Measurements from ENCODE around the gene RARA. TPM values are rescaled to one million over a fixed set of nuclear protein-coding genes. Genes with fewer than 3 reads are reported as not detected.
A peak's percentile ranks its signal among the peaks of the same experiment; 100 is the strongest.

RARA gene
- total and polyA plus RNA-seq, 7 experiments from 2014 or later, result 6.7 to 115 (median 42.9) TPM

- Histone ChIP-seq H3K9me3 (ENCODE audit: control insufficient read depth in 2 of 3, low read length in 3 of 3) (no peaks in the 10 kb centered on the region), H3K4me1 (ENCODE audit: control insufficient read depth in 2 of 2, insufficient read depth in 2 of 2, low read length in 2 of 2) (peaks cover 42 to 52% of the 10 kb centered on the region in 2 donors), H3K27me3 (ENCODE audit: control insufficient read depth in 2 of 2, insufficient read depth in 2 of 2, low read length in 2 of 2) (no peaks in the 10 kb centered on the region), H3K27ac (ENCODE audit: low read depth, low read length) (no peak overlapping the region), H3K36me3 (ENCODE audit: control insufficient read depth in 2 of 3, insufficient read depth in 3 of 3, low read length in 3 of 3) (no peaks in the 10 kb centered on the region), H3K4me3 (ENCODE audit: low read length) (no peak overlapping the region)
- ATAC-seq (no peak), DNase-seq (no peak)
- intact Hi-C loops (cut with micrococcal nuclease), result no loop called here
- CTCF ChIA-PET, result interaction anchor here (0.7 to 7.3 kb wide), 13 partner anchors 8 to 308 kb away, joined by 3 to 233 read pairs (median 6); no protein-coding TSS in a partner anchor
- POLR2A ChIA-PET, result interaction anchor here (0.6 to 28.4 kb wide), 9 partner anchors 16 to 283 kb away, joined by 3 to 742 read pairs (median 4); no protein-coding TSS in a partner anchor
- Mint-ChIP-seq H3K9me3 (peaks cover 0 to 2% (median 0%) of the 10 kb centered on the region in 11 donors), H3K27me3 (no peaks in the 10 kb centered on the region), H3K4me3 (no peak overlapping the region), H3K27ac (no peak overlapping the region), H3K36me3 (peaks cover 0 to 5% (median 0%) of the 10 kb centered on the region in 5 donors), H3K4me1 (peaks cover 13 to 39% (median 28%) of the 10 kb centered on the region in 7 donors)
Observed at GRCh38 chr17:40307001-40307730, 1.8 kb upstream of the RARA start.

GRCh38 chr17:40307740-40308239 lies 1.2 kb upstream of the RARA start:
- DNase-seq (no peak), ATAC-seq (peak; percentile 40)
- peaks cover 0 to 4% (median 0%) of the 10 kb centered on the region in 5 donors for H3K36me3 Mint-ChIP-seq
- H3K27ac Mint-ChIP-seq, result no peak overlapping the region
- ChIA-PET POLR2A (interaction anchor here (0.8 to 28.4 kb wide), 6 partner anchors 24 to 282 kb away, joined by 3 to 742 read pairs (median 6); no protein-coding TSS in a partner anchor), CTCF (interaction anchor here (0.7 to 7.3 kb wide), 12 partner anchors 7 to 308 kb away, joined by 3 to 233 read pairs (median 5); no protein-coding TSS in a partner anchor)
- H3K4me1 Mint-ChIP-seq, result peaks cover 13 to 42% (median 30%) of the 10 kb centered on the region in 7 donors
- intact Hi-C loops (cut with micrococcal nuclease), result loop anchor here in 1 of 2 donors (1.0 kb wide), 1 partner anchor 10 kb away; no protein-coding TSS in a partner anchor
- H3K9me3 ChIP-seq (ENCODE audit: control insufficient read depth in 2 of 3, low read length in 3 of 3), result no peaks in the 10 kb centered on the region
- no peaks in the 10 kb centered on the region for H3K36me3 ChIP-seq (ENCODE audit: control insufficient read depth in 2 of 3, insufficient read depth in 3 of 3, low read length in 3 of 3)
- H3K27me3 Mint-ChIP-seq, result no peaks in the 10 kb centered on the region
- H3K27ac ChIP-seq (ENCODE audit: low read depth, low read length), result no peak overlapping the region
- peaks cover 42 to 55% of the 10 kb centered on the region in 2 donors for H3K4me1 ChIP-seq (ENCODE audit: control insufficient read depth in 2 of 2, insufficient read depth in 2 of 2, low read length in 2 of 2)
- H3K27me3 ChIP-seq (ENCODE audit: control insufficient read depth in 2 of 2, insufficient read depth in 2 of 2, low read length in 2 of 2), result no peaks in the 10 kb centered on the region
- no peak overlapping the region for H3K4me3 ChIP-seq (ENCODE audit: low read length)
- H3K9me3 Mint-ChIP-seq, result peaks cover 0 to 2% (median 0%) of the 10 kb centered on the region in 11 donors
- no peak overlapping the region for H3K4me3 Mint-ChIP-seq

- no peak overlapping the region for H3K27ac ChIP-seq (ENCODE audit: low read depth, low read length)
- no peaks in the 10 kb centered on the region for H3K27me3 ChIP-seq (ENCODE audit: control insufficient read depth in 2 of 2, insufficient read depth in 2 of 2, low read length in 2 of 2)
- H3K4me3 Mint-ChIP-seq, result peak overlapping the region in 2 of 10 donors; percentile 4
- peaks cover 36 to 65% of the 10 kb centered on the region in 2 donors for H3K4me1 ChIP-seq (ENCODE audit: control insufficient read depth in 2 of 2, insufficient read depth in 2 of 2, low read length in 2 of 2)
- H3K9me3 ChIP-seq (ENCODE audit: control insufficient read depth in 2 of 3, low read length in 3 of 3), result no peaks in the 10 kb centered on the region
- H3K27me3 Mint-ChIP-seq, result no peaks in the 10 kb centered on the region
- intact Hi-C loops (cut with micrococcal nuclease), result loop anchor here in 1 of 2 donors (1.0 kb wide), 1 partner anchor 8 kb away; no protein-coding TSS in a partner anchor
- DNase-seq, result no peak
- no peaks in the 10 kb centered on the region for H3K36me3 ChIP-seq (ENCODE audit: control insufficient read depth in 2 of 3, insufficient read depth in 3 of 3, low read length in 3 of 3)
- no peak overlapping the region for H3K27ac Mint-ChIP-seq
- H3K36me3 Mint-ChIP-seq, result no peaks in the 10 kb centered on the region
- ATAC-seq, result no peak
- ChIA-PET CTCF (interaction anchor here (0.9 to 4.2 kb wide), 5 partner anchors 11 to 45 kb away, joined by 3 to 26 read pairs (median 9); no protein-coding TSS in a partner anchor), POLR2A (interaction anchor here (28.4 kb wide), 1 partner anchor 22 kb away, joined by 742 read pairs; no protein-coding TSS in a partner anchor)
- H3K9me3 Mint-ChIP-seq, result no peaks in the 10 kb centered on the region
- peaks cover 4 to 45% (median 29%) of the 10 kb centered on the region in 7 donors for H3K4me1 Mint-ChIP-seq
- peak overlapping the region; percentile 51 for H3K4me3 ChIP-seq (ENCODE audit: low read length)
Observed at GRCh38 chr17:40309949-40310510, 1.1 kb downstream of the RARA start.

GRCh38 chr17:40310882-40311391 lies 2.0 kb downstream of the RARA start:
- H3K9me3 ChIP-seq (ENCODE audit: control insufficient read depth in 2 of 3, low read length in 3 of 3), result no peaks in the 10 kb centered on the region
- peak overlapping the region in 1 of 10 donors; percentile 32 for H3K4me3 Mint-ChIP-seq
- H3K27me3 Mint-ChIP-seq, result no peaks in the 10 kb centered on the region
- ChIA-PET POLR2A (interaction anchor here (0.5 to 28.4 kb wide), 2 partner anchors 21 to 1209 kb away, joined by 3 to 742 read pairs; no protein-coding TSS in a partner anchor), CTCF (interaction anchor here (0.6 to 12.4 kb wide), 4 partner anchors 13 to 179 kb away, joined by 3 to 87 read pairs (median 7); no protein-coding TSS in a partner anchor)
- no peak overlapping the region for H3K27ac Mint-ChIP-seq
- peaks cover 45 to 74% of the 10 kb centered on the region in 2 donors for H3K4me1 ChIP-seq (ENCODE audit: control insufficient read depth in 2 of 2, insufficient read depth in 2 of 2, low read length in 2 of 2)
- no peaks in the 10 kb centered on the region for H3K36me3 ChIP-seq (ENCODE audit: control insufficient read depth in 2 of 3, insufficient read depth in 3 of 3, low read length in 3 of 3)
- DNase-seq (no peak), ATAC-seq (no peak)
- H3K27me3 ChIP-seq (ENCODE audit: control insufficient read depth in 2 of 2, insufficient read depth in 2 of 2, low read length in 2 of 2), result no peaks in the 10 kb centered on the region
- H3K27ac ChIP-seq (ENCODE audit: low read depth, low read length), result no peak overlapping the region
- H3K4me3 ChIP-seq (ENCODE audit: low read length), result peak overlapping the region; percentile 17
- no peaks in the 10 kb centered on the region for H3K36me3 Mint-ChIP-seq
- H3K4me1 Mint-ChIP-seq, result peaks cover 13 to 54% (median 29%) of the 10 kb centered on the region in 7 donors
- no peaks in the 10 kb centered on the region for H3K9me3 Mint-ChIP-seq
- intact Hi-C loops (cut with micrococcal nuclease), result no loop called here

- no peaks in the 10 kb centered on the region for H3K9me3 Mint-ChIP-seq
- Histone ChIP-seq H3K4me3 (ENCODE audit: low read length) (no peak overlapping the region), H3K27me3 (ENCODE audit: control insufficient read depth in 2 of 2, insufficient read depth in 2 of 2, low read length in 2 of 2) (no peaks in the 10 kb centered on the region), H3K27ac (ENCODE audit: low read depth, low read length) (no peak overlapping the region), H3K36me3 (ENCODE audit: control insufficient read depth in 2 of 3, insufficient read depth in 3 of 3, low read length in 3 of 3) (no peaks in the 10 kb centered on the region), H3K9me3 (ENCODE audit: control insufficient read depth in 2 of 3, low read length in 3 of 3) (no peaks in the 10 kb centered on the region), H3K4me1 (ENCODE audit: control insufficient read depth in 2 of 2, insufficient read depth in 2 of 2, low read length in 2 of 2) (peaks cover 45 to 77% of the 10 kb centered on the region in 2 donors)
- no peak for DNase-seq
- intact Hi-C loops (cut with micrococcal nuclease), result no loop called here
- H3K36me3 Mint-ChIP-seq, result no peaks in the 10 kb centered on the region
- peak overlapping the region in 1 of 9 donors; percentile 41 for H3K27ac Mint-ChIP-seq
- peaks cover 19 to 61% (median 35%) of the 10 kb centered on the region in 7 donors for H3K4me1 Mint-ChIP-seq
- ChIA-PET CTCF (interaction anchor here (12.4 kb wide), 1 partner anchor 42 kb away, joined by 87 read pairs; no protein-coding TSS in a partner anchor), POLR2A (interaction anchor here (0.5 to 28.4 kb wide), 2 partner anchors 20 to 1209 kb away, joined by 3 to 742 read pairs; no protein-coding TSS in a partner anchor)
- no peaks in the 10 kb centered on the region for H3K27me3 Mint-ChIP-seq
- H3K4me3 Mint-ChIP-seq, result no peak overlapping the region
- peak; percentile 18 for ATAC-seq
Observed at GRCh38 chr17:40311575-40311974, 2.6 kb downstream of the RARA start.

- Mint-ChIP-seq H3K9me3 (no peaks in the 10 kb centered on the region), H3K27me3 (no peaks in the 10 kb centered on the region), H3K36me3 (no peaks in the 10 kb centered on the region), H3K4me1 (peaks cover 21 to 64% (median 35%) of the 10 kb centered on the region in 7 donors), H3K4me3 (no peak overlapping the region), H3K27ac (peak overlapping the region in 1 of 9 donors; percentile 41)
- CTCF ChIA-PET, result interaction anchor here (1.1 to 12.4 kb wide), 2 partner anchors 10 to 41 kb away, joined by 6 to 87 read pairs; no protein-coding TSS in a partner anchor
- ATAC-seq (no peak), DNase-seq (no peak)
- no peaks in the 10 kb centered on the region for H3K9me3 ChIP-seq (ENCODE audit: control insufficient read depth in 2 of 3, low read length in 3 of 3)
- no peaks in the 10 kb centered on the region for H3K27me3 ChIP-seq (ENCODE audit: control insufficient read depth in 2 of 2, insufficient read depth in 2 of 2, low read length in 2 of 2)
- POLR2A ChIA-PET, result interaction anchor here (28.4 kb wide), 1 partner anchor 20 kb away, joined by 742 read pairs; no protein-coding TSS in a partner anchor
- intact Hi-C loops (cut with micrococcal nuclease), result no loop called here
- no peak overlapping the region for H3K4me3 ChIP-seq (ENCODE audit: low read length)
- H3K36me3 ChIP-seq (ENCODE audit: control insufficient read depth in 2 of 3, insufficient read depth in 3 of 3, low read length in 3 of 3), result no peaks in the 10 kb centered on the region
- no peak overlapping the region for H3K27ac ChIP-seq (ENCODE audit: low read depth, low read length)
- H3K4me1 ChIP-seq (ENCODE audit: control insufficient read depth in 2 of 2, insufficient read depth in 2 of 2, low read length in 2 of 2), result peaks cover 44 to 78% of the 10 kb centered on the region in 2 donors
Observed at GRCh38 chr17:40312131-40312731, 3.3 kb downstream of the RARA start.

All from naive thymus-derived CD4-positive, alpha-beta T cell (primary cell).